ENCODE measurements around the gene NOLC1. TPM values are rescaled to one million over a fixed set of nuclear protein-coding genes. Genes with fewer than 3 reads are reported as not detected.

The NOLC1 gene
- total RNA-seq (10 to 100 TPM; 35.3 to 35.9 TPM), polyA plus RNA-seq (10 to 100 TPM; 13.6 to 13.7 TPM)
- long read RNA-seq, donor 1, transcript NOLC1-207 (13 exons, 2,441 nt), result major isoform, 5 of 64 reads
- long read RNA-seq, donor 1, partial matches to known transcripts, result 49 of 64 reads
- long read RNA-seq, donor 1, other reads (novel, unspliced or antisense), result 5 of 64 reads
- long read RNA-seq, donor 2, transcript NOLC1-207 (13 exons, 2,441 nt), result major isoform, 8 of 24 reads
- long read RNA-seq, donor 2, transcript NOLC1-209 (13 exons, 3,932 nt), result minor isoform, 6 of 24 reads
- long read RNA-seq, donor 2, partial matches to known transcripts, result 6 of 24 reads
- long read RNA-seq, donor 2, other reads (novel, unspliced or antisense), result 4 of 24 reads

GRCh38 chr10:102151774-102152544 lies at the start of gene NOLC1:
TSS of gene NOLC1 (plus strand) at chr10:102152389. CDS start at chr10:102152411, 22 bp downstream.
- Histone ChIP-seq H3K9me3 (ENCODE audit: control insufficient read depth, low read length) (no peaks in the 10 kb centered on the region), H3K27me3 (ENCODE audit: control insufficient read depth in 1 of 2, insufficient read depth in 2 of 2, low read length in 1 of 2) (no peaks in the 10 kb centered on the region), H3K27ac (ENCODE audit: low read depth in 1 of 2, low read length in 2 of 2) (peak within 1 kb of the TSS in 1 of 2 donors; percentile 98), H3K36me3 (ENCODE audit: control insufficient read depth in 1 of 2, insufficient read depth in 2 of 2, low read length in 1 of 2) (peaks cover 0 to 6% of the 10 kb centered on the region in 2 donors), H3K4me1 (ENCODE audit: control insufficient read depth in 1 of 2, insufficient read depth in 2 of 2, low read length in 2 of 2) (no peaks in the 10 kb centered on the region), H3K4me3 (ENCODE audit: low read length in 2 of 2) (peak within 1 kb of the TSS; percentile 62 to 76)
- ATAC-seq (ENCODE audit: low FRiP score) (peak; percentile 99), DNase-seq (peak; percentile 99 to 100)
- 2 to 4% methylated on average over 59 of the region's 59 CpGs for WGBS, 2 donors
- intact Hi-C loops (cut with DNase I), result loop anchor here in 1 of 2 donors (1.0 to 10.0 kb wide), 2 partner anchors 19 to 243 kb away; partner anchors contain the start of genes NFKB2 and PPRC1

GRCh38 chr10:102102421-102102820 lies 49.8 kb upstream of the NOLC1 start:
- intact Hi-C loops (cut with DNase I), result no loop called here
- H3K4me3 ChIP-seq (ENCODE audit: low read length in 2 of 2), result no peak overlapping the region

GRCh38 chr10:102106998-102107397 lies 45.2 kb upstream of the NOLC1 start:
- Histone ChIP-seq H3K9me3 (ENCODE audit: control insufficient read depth, low read length) (no peaks in the 10 kb centered on the region), H3K27me3 (ENCODE audit: control insufficient read depth in 1 of 2, insufficient read depth in 2 of 2, low read length in 1 of 2) (no peaks in the 10 kb centered on the region), H3K4me3 (ENCODE audit: low read length in 2 of 2) (no peak overlapping the region), H3K36me3 (ENCODE audit: control insufficient read depth in 1 of 2, insufficient read depth in 2 of 2, low read length in 1 of 2) (peaks cover 5 to 12% of the 10 kb centered on the region in 2 donors), H3K4me1 (ENCODE audit: control insufficient read depth in 1 of 2, insufficient read depth in 2 of 2, low read length in 2 of 2) (no peaks in the 10 kb centered on the region), H3K27ac (ENCODE audit: low read depth in 1 of 2, low read length in 2 of 2) (no peak overlapping the region)
- intact Hi-C loops (cut with DNase I), result no loop called here
- ATAC-seq (ENCODE audit: low FRiP score) (no peak), DNase-seq (no peak)
- 72 to 78% methylated on average over 2 of the region's 2 CpGs for WGBS, 2 donors

More at GRCh38 chr10:102102421-102102820, 49.8 kb upstream of the NOLC1 start:
- ATAC-seq (ENCODE audit: low FRiP score), result no peak
- no peaks in the 10 kb centered on the region for H3K36me3 ChIP-seq (ENCODE audit: control insufficient read depth in 1 of 2, insufficient read depth in 2 of 2, low read length in 1 of 2)
- DNase-seq, result no peak
- H3K27me3 ChIP-seq (ENCODE audit: control insufficient read depth in 1 of 2, insufficient read depth in 2 of 2, low read length in 1 of 2), result no peaks in the 10 kb centered on the region
- WGBS, 2 donors, result 75 to 82% methylated on average over 1 of the region's 1 CpG
- H3K9me3 ChIP-seq (ENCODE audit: control insufficient read depth, low read length), result no peaks in the 10 kb centered on the region
- no peak overlapping the region for H3K27ac ChIP-seq (ENCODE audit: low read depth in 1 of 2, low read length in 2 of 2)
- H3K4me1 ChIP-seq (ENCODE audit: control insufficient read depth in 1 of 2, insufficient read depth in 2 of 2, low read length in 2 of 2), result no peaks in the 10 kb centered on the region

- H3K9me3 ChIP-seq (ENCODE audit: control insufficient read depth, low read length), result no peaks in the 10 kb centered on the region
- WGBS, 2 donors, result 89% methylated on average over 24 of the region's 24 CpGs
- no peak for ATAC-seq (ENCODE audit: low FRiP score)
- no peaks in the 10 kb centered on the region for H3K27me3 ChIP-seq (ENCODE audit: control insufficient read depth in 1 of 2, insufficient read depth in 2 of 2, low read length in 1 of 2)
- no peak overlapping the region for H3K27ac ChIP-seq (ENCODE audit: low read depth in 1 of 2, low read length in 2 of 2)
- H3K4me3 ChIP-seq (ENCODE audit: low read length in 2 of 2), result no peak overlapping the region
- H3K36me3 ChIP-seq (ENCODE audit: control insufficient read depth in 1 of 2, insufficient read depth in 2 of 2, low read length in 1 of 2), result peaks cover 5 to 12% of the 10 kb centered on the region in 2 donors
- no peak for DNase-seq
- no peaks in the 10 kb centered on the region for H3K4me1 ChIP-seq (ENCODE audit: control insufficient read depth in 1 of 2, insufficient read depth in 2 of 2, low read length in 2 of 2)
- intact Hi-C loops (cut with DNase I), result no loop called here
These were observed 42.7 kb upstream of the NOLC1 start for GRCh38 chr10:102109166-102110116.

GRCh38 chr10:102111276-102111675 lies 40.9 kb upstream of the NOLC1 start:
- DNase-seq (no peak), ATAC-seq (ENCODE audit: low FRiP score) (no peak)
- no peak overlapping the region for H3K4me3 ChIP-seq (ENCODE audit: low read length in 2 of 2)
- peaks cover 5 to 12% of the 10 kb centered on the region in 2 donors for H3K36me3 ChIP-seq (ENCODE audit: control insufficient read depth in 1 of 2, insufficient read depth in 2 of 2, low read length in 1 of 2)
- no peaks in the 10 kb centered on the region for H3K9me3 ChIP-seq (ENCODE audit: control insufficient read depth, low read length)
- H3K27me3 ChIP-seq (ENCODE audit: control insufficient read depth in 1 of 2, insufficient read depth in 2 of 2, low read length in 1 of 2), result no peaks in the 10 kb centered on the region
- 89 to 91% methylated on average over 12 of the region's 12 CpGs for WGBS, 2 donors
- no peak overlapping the region for H3K27ac ChIP-seq (ENCODE audit: low read depth in 1 of 2, low read length in 2 of 2)
- intact Hi-C loops (cut with DNase I), result no loop called here
- H3K4me1 ChIP-seq (ENCODE audit: control insufficient read depth in 1 of 2, insufficient read depth in 2 of 2, low read length in 2 of 2), result no peaks in the 10 kb centered on the region

GRCh38 chr10:102112210-102112817 lies 39.9 kb upstream of the NOLC1 start:
- Histone ChIP-seq H3K4me1 (ENCODE audit: control insufficient read depth in 1 of 2, insufficient read depth in 2 of 2, low read length in 2 of 2) (no peaks in the 10 kb centered on the region), H3K27ac (ENCODE audit: low read depth in 1 of 2, low read length in 2 of 2) (no peak overlapping the region)
- intact Hi-C loops (cut with DNase I), result no loop called here

GRCh38 chr10:102113261-102113955 lies 38.8 kb upstream of the NOLC1 start:
- H3K9me3 ChIP-seq (ENCODE audit: control insufficient read depth, low read length), result no peaks in the 10 kb centered on the region
- H3K27ac ChIP-seq (ENCODE audit: low read depth in 1 of 2, low read length in 2 of 2), result no peak overlapping the region
- no peak for ATAC-seq (ENCODE audit: low FRiP score)
- intact Hi-C loops (cut with DNase I), result no loop called here
- WGBS, 2 donors, result 29 to 43% methylated on average over 7 of the region's 7 CpGs
- H3K27me3 ChIP-seq (ENCODE audit: control insufficient read depth in 1 of 2, insufficient read depth in 2 of 2, low read length in 1 of 2), result no peaks in the 10 kb centered on the region
- no peak for DNase-seq
- H3K36me3 ChIP-seq (ENCODE audit: control insufficient read depth in 1 of 2, insufficient read depth in 2 of 2, low read length in 1 of 2), result peaks cover 5 to 12% of the 10 kb centered on the region in 2 donors
- no peaks in the 10 kb centered on the region for H3K4me1 ChIP-seq (ENCODE audit: control insufficient read depth in 1 of 2, insufficient read depth in 2 of 2, low read length in 2 of 2)
- H3K4me3 ChIP-seq (ENCODE audit: low read length in 2 of 2), result no peak overlapping the region

More at GRCh38 chr10:102112210-102112817, 39.9 kb upstream of the NOLC1 start:
- H3K9me3 ChIP-seq (ENCODE audit: control insufficient read depth, low read length), result no peaks in the 10 kb centered on the region
- WGBS, 2 donors, result 56 to 59% methylated on average over 3 of the region's 3 CpGs
- H3K27me3 ChIP-seq (ENCODE audit: control insufficient read depth in 1 of 2, insufficient read depth in 2 of 2, low read length in 1 of 2), result no peaks in the 10 kb centered on the region
- DNase-seq, result no peak
- peaks cover 5 to 12% of the 10 kb centered on the region in 2 donors for H3K36me3 ChIP-seq (ENCODE audit: control insufficient read depth in 1 of 2, insufficient read depth in 2 of 2, low read length in 1 of 2)
- ATAC-seq (ENCODE audit: low FRiP score), result no peak
- H3K4me3 ChIP-seq (ENCODE audit: low read length in 2 of 2), result no peak overlapping the region
